Upper lobe of left lung (tissue), 6 donors: ENCODE results near the gene CHCT1. TPM values are rescaled to one million over a fixed set of nuclear protein-coding genes. Genes with fewer than 3 reads are reported as not detected.
"Not testable (repeated sequence)": the region's sequence is repeated elsewhere in the genome, so short reads cannot be mapped to it uniquely, and the experiment has no call there.

ENCODE experiments used
- ATAC-seq, 2 donors: fragments of 200-7000 bp; cut with Tn5 transposase; one replicate each; pipeline ENCODE4 v1.9.1; 2022; ENCODE audit warnings: mild to moderate bottlenecking in 2 of 2, moderate library complexity in 2 of 2; ENCODE audit not compliant: low FRiP score in 2 of 2
- DNase-seq, 2 donors: peaks; one replicate each; pipeline ENCODE4 v3.0.0-alpha.2; 2019 to 2020
- H3K27ac ChIP-seq, 4 donors: fragments of 200-600 bp; sonication (generic); one replicate each; pipeline ENCODE4 v1.5.1; 2016 to 2019
- H3K27me3 ChIP-seq, 4 donors: fragments of 200-600 bp; sonication (generic); one replicate each; pipeline ENCODE4 v1.5.1; 2017 to 2019
- H3K36me3 ChIP-seq, 4 donors: fragments of 200-600 bp; sonication (generic); one replicate each; pipeline ENCODE4 v1.5.1; 2016 to 2019
- H3K4me1 ChIP-seq, 4 donors: fragments of 200-600 bp; sonication (generic); one replicate each; pipeline ENCODE4 v1.5.1; 2018 to 2019
- H3K4me3 ChIP-seq, 4 donors: fragments of 200-600 bp; sonication (generic); one replicate each; pipeline ENCODE4 v1.5.1; 2017 to 2019; ENCODE audit warnings: mild to moderate bottlenecking in 2 of 4, moderate library complexity in 1 of 4
- H3K9me3 ChIP-seq, 4 donors: fragments of 200-600 bp; sonication (generic); one replicate each; pipeline ENCODE4 v1.5.1; 2018 to 2019
- CTCF ChIP-seq, 6 experiments: fragments of 450-650 bp in 4 of 6; fragments of 200-600 bp in 2 of 6; sonication (generic) in 2 of 6; IDR thresholded peaks; one replicate each; pipeline ENCODE4 v1.5.1; 2016 to 2019; ENCODE audit warnings: antibody characterized with exemption in 6 of 6
- EP300 ChIP-seq, 4 donors: sonication (generic); formaldehyde crosslinking; IDR thresholded peaks; one replicate each; pipeline ENCODE4 v1.5.1; 2017; ENCODE audit warnings: antibody characterized with exemption in 4 of 4, control low read depth in 2 of 4
- POLR2A ChIP-seq, 4 donors: fragments of 450-650 bp; IDR thresholded peaks; one replicate each; pipeline ENCODE4 v1.5.1; 2016 to 2017; ENCODE audit warnings: antibody characterized with exemption in 4 of 4, mild to moderate bottlenecking in 2 of 4
- POLR2AphosphoS5 ChIP-seq, 2 donors: sonication (generic); formaldehyde crosslinking; IDR thresholded peaks; one replicate each; pipeline ENCODE4 v1.5.1; 2017; ENCODE audit warnings: antibody characterized with exemption in 2 of 2
- WGBS, 2 donors: methylation state at CpG; one replicate each; pipeline ENCODE4 v1.1.5; 2017 to 2018; 5-methylcytosine and 5-hydroxymethylcytosine counted together
- total RNA-seq, 6 donors: library from RNA; depleted of rRNA in 4 of 6; stranded (reverse); fragments of >200 nt in 4 of 6; gene quantifications; one replicate each; pipeline versions ENCODE4 v1.1.0 to v1.2.1, GENCODE V29; 2016 to 2021
- donor health status: DM: no; HTN: no; CAD: no; lungs with moderate emphysema.
- donor health status: DM: no; HTN: yes; CAD: no; lungs with severe emphysema.

CHCT1 gene
- total RNA-seq, result under 1 TPM in 2 of 6 donors, not detected in 4; 0.37 to 0.61 TPM

- H3K4me1 ChIP-seq, result peaks cover 0 to 9% (median 4%) of the 10 kb centered on the region in 4 donors
- peak within 1 kb of the TSS; percentile 41 to 53 (median 50) for H3K4me3 ChIP-seq
- H3K27me3 ChIP-seq, result no peaks in the 10 kb centered on the region
- DNase-seq (peak in 1 of 2 donors; percentile 38), ATAC-seq (peak; percentile 7 to 37)
- 74 to 82% methylated on average over 13 to 18 of the region's 18 CpGs for WGBS, 2 donors
- no peaks in the 10 kb centered on the region for H3K36me3 ChIP-seq
- no peak for TF ChIP-seq POLR2AphosphoS5 (IDR thresholded peaks at IDR 0.05)
- H3K27ac ChIP-seq, result peak within 1 kb of the TSS; percentile 26 to 76 (median 67)
- H3K9me3 ChIP-seq, result no peaks in the 10 kb centered on the region
These were observed at the start of gene CHCT1 for GRCh38 chr17:60422162-60422665. TSS of gene CHCT1 (plus strand) at chr17:60422489. CDS start at chr17:60422593, 104 bp downstream.

GRCh38 chr17:60372790-60373483 is 49.4 kb upstream of the CHCT1 start:
- TF ChIP-seq CTCF (IDR thresholded peaks at IDR 0.05) (no peak), POLR2AphosphoS5 (IDR thresholded peaks at IDR 0.05) (no peak)
- ATAC-seq, result peak in 1 of 2 donors; percentile 47
- no peaks in the 10 kb centered on the region for H3K27me3 ChIP-seq
- DNase-seq, result no peak
- no peak overlapping the region for H3K4me3 ChIP-seq
- peaks cover 0 to 10% (median 4%) of the 10 kb centered on the region in 4 donors for H3K4me1 ChIP-seq
- H3K36me3 ChIP-seq, result peaks cover 0 to 6% (median 0%) of the 10 kb centered on the region in 4 donors
- no peaks in the 10 kb centered on the region for H3K9me3 ChIP-seq
- peak overlapping the region in 2 of 4 donors; percentile 17 to 42 for H3K27ac ChIP-seq
- WGBS, 2 donors, result 90 to 95% methylated on average over 6 of the region's 6 CpGs

- not testable (repeated sequence) for DNase-seq, H3K27ac ChIP-seq, ATAC-seq, H3K9me3 ChIP-seq, H3K27me3 ChIP-seq, H3K36me3 ChIP-seq, H3K4me3 ChIP-seq
- 95 to 96% methylated on average over 1 of the region's 1 CpG for WGBS, 2 donors
- H3K4me1 ChIP-seq, result peaks cover 1 to 12% (median 2%) of the 10 kb centered on the region in 4 donors
These were observed 44.1 kb upstream of the CHCT1 start for GRCh38 chr17:60378187-60378586.

- not testable (repeated sequence) for H3K27ac ChIP-seq, DNase-seq, ATAC-seq, H3K4me3 ChIP-seq, H3K27me3 ChIP-seq, H3K36me3 ChIP-seq, H3K9me3 ChIP-seq
- 46 to 59% methylated on average over 2 of the region's 3 CpGs for whole genome bisulfite sequencing, 2 donors
- H3K4me1 ChIP-seq, result peaks cover 6 to 25% (median 11%) of the 10 kb centered on the region in 4 donors
These were observed 42.8 kb upstream of the CHCT1 start for GRCh38 chr17:60379461-60379860.

GRCh38 chr17:60381958-60382357 is 40.3 kb upstream of the CHCT1 start:
- TF ChIP-seq EP300 (IDR thresholded peaks at IDR 0.05) (no peak), POLR2AphosphoS5 (IDR thresholded peaks at IDR 0.05) (no peak), CTCF (IDR thresholded peaks at IDR 0.05) (no peak), POLR2A (IDR thresholded peaks at IDR 0.05) (no peak)
- H3K4me3 ChIP-seq, result no peak overlapping the region
- 71 to 81% methylated on average over 4 of the region's 4 CpGs for WGBS, 2 donors
- no peaks in the 10 kb centered on the region for H3K9me3 ChIP-seq
- no peaks in the 10 kb centered on the region for H3K27me3 ChIP-seq
- no peak for DNase-seq
- H3K27ac ChIP-seq, result no peak overlapping the region
- peaks cover 0 to under 1% (median 0%) of the 10 kb centered on the region in 4 donors for H3K36me3 ChIP-seq
- ATAC-seq, result no peak
- H3K4me1 ChIP-seq, result peaks cover 21 to 46% (median 31%) of the 10 kb centered on the region in 4 donors

GRCh38 chr17:60383379-60383778 is 38.9 kb upstream of the CHCT1 start:
- no peaks in the 10 kb centered on the region for H3K27me3 ChIP-seq
- no peak for ATAC-seq
- H3K9me3 ChIP-seq, result no peaks in the 10 kb centered on the region
- H3K4me1 ChIP-seq, result peaks cover 31 to 55% (median 36%) of the 10 kb centered on the region in 4 donors
- no peak for DNase-seq
- no peak for TF ChIP-seq POLR2AphosphoS5 (IDR thresholded peaks at IDR 0.05)
- no peak for TF ChIP-seq POLR2A (IDR thresholded peaks at IDR 0.05)
- TF ChIP-seq CTCF (IDR thresholded peaks at IDR 0.05), result no peak
- no peak for TF ChIP-seq EP300 (IDR thresholded peaks at IDR 0.05)
- 49 to 56% methylated on average over 3 of the region's 3 CpGs for WGBS, 2 donors
- no peaks in the 10 kb centered on the region for H3K36me3 ChIP-seq
- no peak overlapping the region for H3K27ac ChIP-seq
- no peak overlapping the region for H3K4me3 ChIP-seq

- H3K9me3 ChIP-seq, H3K36me3 ChIP-seq, H3K4me3 ChIP-seq, DNase-seq, ATAC-seq, H3K27me3 ChIP-seq: not testable (repeated sequence)
- WGBS, 2 donors, result 96 to 98% methylated on average over 7 of the region's 7 CpGs
- Histone ChIP-seq H3K27ac (peak overlapping the region in 1 of 4 donors; percentile 19), H3K4me1 (peaks cover 47 to 71% (median 52%) of the 10 kb centered on the region in 4 donors)
These were observed 37.4 kb upstream of the CHCT1 start for GRCh38 chr17:60384921-60385320.
